Measurements from ENCODE around the gene NEIL1. TPM values are rescaled to one million over a fixed set of nuclear protein-coding genes. Genes with fewer than 3 reads are reported as not detected.
"Not testable (repeated sequence)": the region's sequence is repeated elsewhere in the genome, so short reads cannot be mapped to it uniquely, and the experiment has no call there.

NEIL1 gene
- total and polyA plus RNA-seq, 2 donors (not counting 1 experiment from before 2014, with no cell fraction given) = 0.68 to 6.3 TPM

GRCh38 chr15:75327491-75327890 is 19.3 kb upstream of the NEIL1 start:
- Histone ChIP-seq H3K4me2 (ENCODE audit: extremely low read depth, insufficient read depth, low read length) (no peak overlapping the region), H2AFZ (ENCODE audit: low read length) (no peak overlapping the region), H3K9me3 (ENCODE audit: control insufficient read depth, insufficient read depth, low read depth, low read length) (no peaks in the 10 kb centered on the region), H3K4me3 (replicated peaks in 1 of 4; ENCODE audit: control extremely low read depth in 1 of 4, insufficient read depth in 1 of 4, low read depth in 3 of 4, low read length in 4 of 4) (no peak overlapping the region), H3K27ac (ENCODE audit: insufficient read depth, low read length) (no peak overlapping the region), H3K79me2 (ENCODE audit: control insufficient read depth, insufficient read depth, low read length) (no peaks in the 10 kb centered on the region), H4K20me1 (ENCODE audit: control insufficient read depth, extremely low read depth, insufficient read depth, low read length) (no peaks in the 10 kb centered on the region), H3K27me3 (ENCODE audit: control insufficient read depth, insufficient read depth, low read length) (peaks cover 4% of the 10 kb centered on the region), H3K4me1 (ENCODE audit: control insufficient read depth, extremely low read depth, insufficient read depth, low read length) (no peaks in the 10 kb centered on the region), H3K9ac (ENCODE audit: insufficient read depth, low read length) (no peak overlapping the region), H3K36me3 (ENCODE audit: control insufficient read depth, insufficient read depth, low read length) (no peaks in the 10 kb centered on the region)
- no peak for DNase-seq (ENCODE audit: low read depth in 2 of 2)
- TF ChIP-seq EZH2 (IDR thresholded peaks at IDR 0.05; ENCODE audit: low read length, missing control alignments) (no peak), CTCF (conservative IDR thresholded peaks at IDR 0.05 in 1 of 2, IDR thresholded peaks at IDR 0.05 in 1 of 2; ENCODE audit: low read depth in 1 of 2, low read length in 2 of 2) (no peak)

- no peak for DNase-seq (ENCODE audit: low read depth in 2 of 2)
- Histone ChIP-seq H3K79me2 (ENCODE audit: control insufficient read depth, insufficient read depth, low read length) (no peaks in the 10 kb centered on the region), H4K20me1 (ENCODE audit: control insufficient read depth, extremely low read depth, insufficient read depth, low read length) (no peaks in the 10 kb centered on the region), H3K4me1 (ENCODE audit: control insufficient read depth, extremely low read depth, insufficient read depth, low read length) (no peaks in the 10 kb centered on the region), H3K27me3 (ENCODE audit: control insufficient read depth, insufficient read depth, low read length) (peaks cover 4% of the 10 kb centered on the region), H3K4me2 (ENCODE audit: extremely low read depth, insufficient read depth, low read length) (no peak overlapping the region), H3K4me3 (replicated peaks in 1 of 4; ENCODE audit: control extremely low read depth in 1 of 4, insufficient read depth in 1 of 4, low read depth in 3 of 4, low read length in 4 of 4) (no peak overlapping the region), H3K9me3 (ENCODE audit: control insufficient read depth, insufficient read depth, low read depth, low read length) (no peaks in the 10 kb centered on the region), H3K27ac (ENCODE audit: insufficient read depth, low read length) (no peak overlapping the region), H3K9ac (ENCODE audit: insufficient read depth, low read length) (no peak overlapping the region), H2AFZ (ENCODE audit: low read length) (no peak overlapping the region), H3K36me3 (ENCODE audit: control insufficient read depth, insufficient read depth, low read length) (no peaks in the 10 kb centered on the region)
- TF ChIP-seq EZH2 (IDR thresholded peaks at IDR 0.05; ENCODE audit: low read length, missing control alignments) = no peak
- TF ChIP-seq CTCF (conservative IDR thresholded peaks at IDR 0.05 in 1 of 2, IDR thresholded peaks at IDR 0.05 in 1 of 2; ENCODE audit: low read depth in 1 of 2, low read length in 2 of 2) = no peak
Measured at GRCh38 chr15:75328493-75329314, 18.1 kb upstream of the NEIL1 start.

- Histone ChIP-seq H3K27me3 (ENCODE audit: control insufficient read depth, insufficient read depth, low read length) (peaks cover under 1% of the 10 kb centered on the region), H3K79me2 (ENCODE audit: control insufficient read depth, insufficient read depth, low read length) (no peaks in the 10 kb centered on the region), H3K4me3 (replicated peaks in 1 of 4; ENCODE audit: control extremely low read depth in 1 of 4, insufficient read depth in 1 of 4, low read depth in 3 of 4, low read length in 4 of 4) (no peak overlapping the region), H3K36me3 (ENCODE audit: control insufficient read depth, insufficient read depth, low read length) (no peaks in the 10 kb centered on the region), H3K9ac (ENCODE audit: insufficient read depth, low read length) (no peak overlapping the region), H3K9me3 (ENCODE audit: control insufficient read depth, insufficient read depth, low read depth, low read length) (no peaks in the 10 kb centered on the region), H3K4me1 (ENCODE audit: control insufficient read depth, extremely low read depth, insufficient read depth, low read length) (no peaks in the 10 kb centered on the region), H3K27ac (ENCODE audit: insufficient read depth, low read length) (no peak overlapping the region), H4K20me1 (ENCODE audit: control insufficient read depth, extremely low read depth, insufficient read depth, low read length) (no peaks in the 10 kb centered on the region), H3K4me2 (ENCODE audit: extremely low read depth, insufficient read depth, low read length) (no peak overlapping the region), H2AFZ (ENCODE audit: low read length) (no peak overlapping the region)
- TF ChIP-seq CTCF (conservative IDR thresholded peaks at IDR 0.05 in 1 of 2, IDR thresholded peaks at IDR 0.05 in 1 of 2; ENCODE audit: low read depth in 1 of 2, low read length in 2 of 2) = no peak
- TF ChIP-seq EZH2 (IDR thresholded peaks at IDR 0.05; ENCODE audit: low read length, missing control alignments) = no peak
- DNase-seq (ENCODE audit: low read depth in 2 of 2) = no peak
Measured at GRCh38 chr15:75329571-75329970, 17.3 kb upstream of the NEIL1 start.

GRCh38 chr15:75332093-75332492 is 14.7 kb upstream of the NEIL1 start:
- DNase-seq (ENCODE audit: low read depth in 2 of 2); H3K36me3 ChIP-seq (ENCODE audit: control insufficient read depth, insufficient read depth, low read length); H3K9ac ChIP-seq (ENCODE audit: insufficient read depth, low read length); H3K27me3 ChIP-seq (ENCODE audit: control insufficient read depth, insufficient read depth, low read length); H3K27ac ChIP-seq (ENCODE audit: insufficient read depth, low read length); H3K9me3 ChIP-seq (ENCODE audit: control insufficient read depth, insufficient read depth, low read depth, low read length); H4K20me1 ChIP-seq (ENCODE audit: control insufficient read depth, extremely low read depth, insufficient read depth, low read length); H3K79me2 ChIP-seq (ENCODE audit: control insufficient read depth, insufficient read depth, low read length); H3K4me3 ChIP-seq (replicated peaks in 1 of 4; ENCODE audit: control extremely low read depth in 1 of 4, insufficient read depth in 1 of 4, low read depth in 3 of 4, low read length in 4 of 4); H3K4me1 ChIP-seq (ENCODE audit: control insufficient read depth, extremely low read depth, insufficient read depth, low read length); H3K4me2 ChIP-seq (ENCODE audit: extremely low read depth, insufficient read depth, low read length); H2AFZ ChIP-seq (ENCODE audit: low read length): not testable (repeated sequence)

Measured in fibroblast of lung (primary cell).